ENCODE data around the gene GOPC.
"Not testable (repeated sequence)": the region's sequence is repeated elsewhere in the genome, so short reads cannot be mapped to it uniquely, and the experiment has no call there.

GOPC gene

GRCh38 chr6:117549611-117550010 is 52.7 kb downstream of the GOPC start:
- DNase-seq, result no peak

DNA sequence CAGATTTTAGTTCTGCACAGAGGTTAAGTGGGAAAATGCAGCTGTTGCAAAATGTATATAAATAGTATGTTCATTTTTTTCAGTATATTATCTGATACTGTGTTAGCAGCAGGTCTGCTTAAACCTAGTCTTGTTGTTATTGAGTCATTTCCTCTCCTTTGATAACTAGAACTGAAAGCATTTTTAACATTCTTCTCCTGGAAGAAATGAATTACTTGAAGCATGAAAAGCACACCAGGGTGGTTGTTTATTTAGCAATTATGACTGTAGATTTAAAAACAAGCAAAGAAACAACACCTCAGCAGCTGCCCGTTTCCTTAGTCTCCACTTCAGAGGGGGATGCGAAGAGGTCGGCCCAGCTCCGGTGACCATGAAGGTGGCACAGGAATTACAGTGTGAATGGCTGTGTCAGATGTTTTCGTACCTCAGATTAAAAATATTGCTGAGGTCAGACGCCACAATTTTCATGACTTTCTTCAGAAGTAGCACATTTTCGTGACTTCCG is 53.5 kb downstream of the GOPC start:
- no peak for DNase-seq

DNA sequence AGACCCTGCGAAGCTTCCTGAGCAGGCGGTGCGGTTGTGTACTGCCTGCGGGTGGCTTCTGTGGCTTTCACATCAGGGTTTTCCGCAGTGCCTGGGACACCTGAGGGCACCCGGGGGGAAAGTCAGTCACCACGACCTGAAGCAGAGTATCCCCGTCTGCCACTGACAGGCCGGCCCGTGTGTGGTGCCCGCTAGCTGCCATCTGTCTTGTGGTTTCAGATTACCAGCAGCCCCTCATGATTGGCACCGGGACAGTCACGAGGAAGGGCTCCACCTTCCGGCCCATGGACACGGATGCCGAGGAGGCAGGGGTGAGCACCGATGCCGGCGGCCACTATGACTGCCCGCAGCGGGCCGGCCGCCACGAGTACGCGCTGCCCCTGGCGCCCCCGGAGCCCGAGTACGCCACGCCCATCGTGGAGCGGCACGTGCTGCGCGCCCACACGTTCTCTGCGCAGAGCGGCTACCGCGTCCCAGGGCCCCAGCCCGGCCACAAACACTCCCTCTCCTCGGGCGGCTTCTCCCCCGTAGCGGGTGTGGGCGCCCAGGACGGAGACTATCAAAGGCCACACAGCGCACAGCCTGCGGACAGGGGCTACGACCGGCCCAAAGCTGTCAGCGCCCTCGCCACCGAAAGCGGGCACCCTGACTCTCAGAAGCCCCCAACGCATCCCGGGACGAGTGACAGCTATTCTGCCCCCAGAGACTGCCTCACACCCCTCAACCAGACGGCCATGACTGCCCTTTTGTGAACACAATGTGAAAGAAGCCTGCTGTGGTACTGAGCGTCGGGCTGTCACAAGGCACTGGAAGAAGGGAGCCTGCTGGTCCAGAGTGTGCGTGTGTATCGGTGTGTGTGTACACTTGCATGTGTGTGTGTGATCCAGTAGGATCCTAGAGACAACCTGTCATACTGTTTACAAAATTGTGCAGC is 54.4 kb downstream of the GOPC start:
- DNase-seq, result peak in 43 of 51 donors; percentile 9 to 72 (median 43)

DNA sequence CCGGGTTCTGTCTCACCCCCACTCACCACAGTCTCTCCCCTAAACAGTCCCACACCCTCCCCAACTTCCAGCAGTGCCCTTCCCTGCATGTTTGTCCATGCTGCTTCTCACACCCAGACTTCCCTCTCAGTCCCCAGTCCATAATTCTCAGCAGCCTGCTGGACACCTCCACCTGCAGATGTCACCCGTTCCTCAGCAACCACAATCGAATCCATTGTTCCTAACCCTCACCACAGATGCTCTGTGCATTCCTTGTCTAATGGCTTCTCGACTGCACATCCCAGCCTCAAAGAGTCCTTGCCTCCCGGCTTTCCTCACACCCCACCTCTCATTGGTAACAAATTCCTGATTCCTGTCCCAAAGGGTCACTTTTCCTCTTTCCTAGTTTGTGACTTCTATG is 55.6 kb downstream of the GOPC start:
- no peak for DNase-seq

GRCh38 chr6:117545161-117545595 is 57.1 kb downstream of the GOPC start:
- no peak for DNase-seq

DNA sequence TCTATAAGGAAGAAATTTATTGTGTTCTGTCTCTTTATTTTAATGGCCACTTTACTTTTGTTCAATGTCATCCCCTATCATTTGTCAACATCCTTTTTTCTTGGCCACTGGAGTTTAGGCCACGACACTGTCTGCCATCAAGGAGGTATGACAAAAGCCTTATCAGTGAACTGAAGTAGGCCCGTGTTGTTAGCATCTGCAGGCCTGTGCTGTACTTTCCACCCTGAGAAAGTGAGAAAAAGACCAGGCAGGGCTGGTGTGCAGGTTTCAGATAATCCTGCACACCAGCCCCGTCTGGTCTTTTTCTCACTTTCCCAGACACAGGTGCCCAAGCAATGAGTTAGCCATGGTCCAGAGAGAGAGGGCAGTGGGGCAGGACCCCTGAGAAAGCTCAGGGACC is 57.6 kb downstream of the GOPC start:
- no peak for DNase-seq

DNA sequence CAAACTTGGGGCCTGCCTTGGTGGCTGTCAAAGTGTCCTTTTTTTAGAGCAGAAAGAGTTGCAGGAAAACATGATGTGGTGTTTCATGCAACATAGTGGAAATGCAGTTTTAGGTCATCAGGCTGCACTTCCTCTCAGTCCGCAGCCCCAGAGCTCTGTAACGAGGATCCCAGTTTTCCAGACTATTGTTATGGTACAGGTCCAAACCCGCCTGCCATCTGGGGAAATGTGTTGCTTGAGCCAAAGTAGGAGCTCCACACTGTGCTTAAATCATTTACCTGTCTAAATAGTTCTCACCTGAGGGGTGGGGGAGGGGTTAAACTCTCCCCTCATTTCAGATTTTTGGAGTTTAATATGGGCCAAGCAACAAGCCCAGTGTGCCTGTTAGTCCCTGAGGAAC is 59.8 kb downstream of the GOPC start:
- no peak for DNase-seq

- no peak for DNase-seq
Observed at GRCh38 chr6:117540670-117541069, 61.6 kb downstream of the GOPC start.

DNA sequence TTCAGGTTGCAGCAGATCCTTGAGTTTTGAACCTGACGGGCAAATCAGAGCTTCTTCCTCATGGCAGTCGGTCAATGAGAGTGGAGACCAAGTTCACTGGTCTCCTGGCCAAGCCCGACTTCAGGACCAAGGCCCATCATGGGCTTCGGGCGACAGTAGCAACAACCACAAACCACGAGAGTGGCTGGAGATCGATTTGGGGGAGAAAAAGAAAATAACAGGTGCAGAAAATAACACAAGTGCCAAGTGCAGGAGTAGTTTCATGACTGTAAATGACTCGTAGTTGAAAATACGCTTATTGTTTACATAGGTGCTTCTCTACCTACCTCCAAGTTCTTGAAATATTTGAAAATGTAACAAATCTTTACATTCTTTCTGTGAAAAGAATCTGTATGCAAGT is 63.7 kb downstream of the GOPC start:
- no peak for DNase-seq

GRCh38 chr6:117536317-117536716 is 66.0 kb downstream of the GOPC start:
- DNase-seq, result no peak

- DNase-seq, result no peak
Observed at GRCh38 chr6:117534974-117535373, 67.3 kb downstream of the GOPC start.

- DNase-seq, result no peak
Observed at GRCh38 chr6:117533775-117534174, 68.5 kb downstream of the GOPC start.

- DNase-seq, result no peak
Observed at GRCh38 chr6:117531809-117532725, 70.2 kb downstream of the GOPC start.

DNA sequence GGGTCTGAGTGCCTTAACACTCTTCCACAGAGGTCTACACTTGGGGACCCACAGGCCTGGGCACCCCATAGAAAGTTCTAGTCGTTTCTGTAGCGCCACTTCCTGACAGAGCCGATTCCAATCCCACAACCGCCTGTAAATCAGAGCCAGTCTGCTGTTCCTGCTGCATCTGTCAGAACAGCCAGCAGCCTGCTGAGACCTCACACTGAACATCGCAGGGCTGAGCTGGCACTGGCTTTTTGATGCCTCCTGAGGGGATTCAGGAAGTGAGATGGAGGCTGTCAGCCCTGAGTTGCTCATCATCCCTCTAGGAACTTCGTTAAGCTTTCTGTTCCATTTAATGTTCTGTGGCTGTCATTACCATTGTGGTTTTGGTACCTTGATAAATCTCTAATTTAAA is 71.0 kb downstream of the GOPC start:
- no peak for DNase-seq

GRCh38 chr6:117530467-117531242 is 71.7 kb downstream of the GOPC start:
- no peak for DNase-seq

GRCh38 chr6:117525607-117526006 is 76.7 kb downstream of the GOPC start:
- DNase-seq, result no peak

- DNase-seq, result no peak
Observed at GRCh38 chr6:117521791-117522502, 80.4 kb downstream of the GOPC start.

- DNase-seq, result no peak
Observed at GRCh38 chr6:117520603-117521395, 81.5 kb downstream of the GOPC start.

GRCh38 chr6:117518870-117519269 is 83.4 kb downstream of the GOPC start:
- no peak for DNase-seq

DNA sequence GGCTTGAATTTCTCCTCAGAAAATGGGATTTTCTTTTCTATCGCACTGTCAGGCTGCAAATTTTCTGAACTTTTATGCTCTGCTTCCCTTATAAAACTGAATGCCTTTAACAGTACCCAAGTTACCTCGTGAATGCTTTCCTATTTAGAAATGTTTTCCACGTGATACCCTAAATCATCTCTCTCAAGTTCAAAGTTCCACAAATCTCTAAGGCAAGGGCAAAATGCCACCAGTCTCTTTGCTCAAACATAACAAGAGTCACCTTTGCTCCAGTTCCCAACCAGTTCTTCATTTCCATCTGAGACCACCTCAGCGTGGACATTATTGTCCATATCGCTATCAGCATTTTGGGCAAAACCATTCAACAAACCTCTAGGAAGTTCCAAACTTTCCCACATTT is 84.3 kb downstream of the GOPC start:
- DNase-seq, result not testable (repeated sequence)
